GM19452 (cell line): ENCODE measurements around the gene KRT73.

Experiments used
- ATAC-seq: cut with Tn5 transposase; IDR thresholded peaks from one replicate; pipeline ENCODE4 v1.9.1; 2021; ENCODE audit not compliant: unreplicated experiment

KRT73 gene

GRCh38 chr12:52618216-52618615, at the start of gene KRT73:
Gene KRT73 (minus strand): TSS chr12:52618559. CDS start chr12:52618524, 35 bp downstream.
- no peak for ATAC-seq

GRCh38 chr12:52667931-52668330, 49.6 kb upstream of the KRT73 start:
- no peak for ATAC-seq

DNA sequence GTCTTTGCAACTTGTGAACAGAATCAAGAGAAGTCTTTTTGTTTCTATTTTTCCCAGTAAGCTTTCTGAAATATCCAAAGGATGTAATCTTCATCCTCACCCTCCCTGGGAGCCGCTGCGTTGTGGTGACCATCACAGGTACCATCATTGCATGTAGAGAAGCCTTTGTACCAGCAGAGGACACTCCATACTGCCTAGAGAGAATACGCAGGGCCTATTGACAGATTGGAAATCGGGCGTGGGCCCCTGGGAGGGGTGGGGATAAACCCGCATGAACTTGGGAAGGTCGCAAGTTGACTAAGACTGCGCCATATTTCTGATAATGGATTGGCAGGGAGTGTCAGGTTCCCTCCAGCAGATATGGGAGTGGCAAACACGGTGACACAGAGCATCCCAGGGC, 49.1 kb upstream of the KRT73 start:
- no peak for ATAC-seq

GRCh38 chr12:52666471-52666870, 48.1 kb upstream of the KRT73 start:
- ATAC-seq, result no peak

- ATAC-seq, result no peak
Observed at GRCh38 chr12:52663420-52663819, 45.1 kb upstream of the KRT73 start.

DNA sequence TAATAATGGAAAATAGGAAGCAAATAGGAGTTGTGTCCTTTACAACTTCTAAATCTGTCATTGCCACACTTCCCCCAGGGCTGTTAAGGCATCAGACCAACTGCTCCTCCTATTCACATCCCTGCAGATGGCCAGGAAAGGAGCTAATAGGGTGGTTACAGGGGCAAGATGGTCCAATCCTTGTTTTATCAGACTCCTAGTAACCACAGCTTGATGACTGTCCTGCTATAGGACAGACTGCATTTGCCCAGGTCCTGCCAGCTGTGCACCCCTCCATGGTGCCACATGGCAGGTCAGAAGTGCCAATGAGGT, 44.5 kb upstream of the KRT73 start:
- ATAC-seq, result no peak

GRCh38 chr12:52662093-52662917, 43.9 kb upstream of the KRT73 start:
- ATAC-seq, result no peak

GRCh38 chr12:52661668-52662067, 43.3 kb upstream of the KRT73 start:
- ATAC-seq, result no peak

GRCh38 chr12:52660934-52661499, 42.7 kb upstream of the KRT73 start:
- ATAC-seq, result no peak

GRCh38 chr12:52659951-52660350, 41.6 kb upstream of the KRT73 start:
- ATAC-seq, result no peak

GRCh38 chr12:52659395-52659794, 41.0 kb upstream of the KRT73 start:
- ATAC-seq, result no peak

DNA sequence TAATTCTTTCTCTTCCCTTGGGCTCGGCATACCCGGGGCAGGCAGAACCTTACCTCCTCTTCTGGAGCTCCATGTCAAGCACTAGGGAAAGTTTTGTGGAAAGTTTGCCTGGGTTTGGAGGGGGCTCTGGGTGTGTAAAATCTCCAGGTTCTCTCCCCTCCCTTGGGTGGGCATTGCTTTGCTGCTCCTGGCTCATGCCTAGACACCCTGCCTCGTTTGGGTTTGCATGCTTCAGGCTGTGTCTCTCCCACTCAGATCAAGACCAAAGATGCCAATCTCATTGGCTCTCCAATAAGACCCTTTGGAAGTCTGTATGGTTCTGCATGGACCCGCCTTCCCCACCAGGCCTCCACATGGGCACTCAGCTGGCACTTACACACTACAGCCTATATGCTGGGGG, 39.8 kb upstream of the KRT73 start:
- no peak for ATAC-seq

DNA sequence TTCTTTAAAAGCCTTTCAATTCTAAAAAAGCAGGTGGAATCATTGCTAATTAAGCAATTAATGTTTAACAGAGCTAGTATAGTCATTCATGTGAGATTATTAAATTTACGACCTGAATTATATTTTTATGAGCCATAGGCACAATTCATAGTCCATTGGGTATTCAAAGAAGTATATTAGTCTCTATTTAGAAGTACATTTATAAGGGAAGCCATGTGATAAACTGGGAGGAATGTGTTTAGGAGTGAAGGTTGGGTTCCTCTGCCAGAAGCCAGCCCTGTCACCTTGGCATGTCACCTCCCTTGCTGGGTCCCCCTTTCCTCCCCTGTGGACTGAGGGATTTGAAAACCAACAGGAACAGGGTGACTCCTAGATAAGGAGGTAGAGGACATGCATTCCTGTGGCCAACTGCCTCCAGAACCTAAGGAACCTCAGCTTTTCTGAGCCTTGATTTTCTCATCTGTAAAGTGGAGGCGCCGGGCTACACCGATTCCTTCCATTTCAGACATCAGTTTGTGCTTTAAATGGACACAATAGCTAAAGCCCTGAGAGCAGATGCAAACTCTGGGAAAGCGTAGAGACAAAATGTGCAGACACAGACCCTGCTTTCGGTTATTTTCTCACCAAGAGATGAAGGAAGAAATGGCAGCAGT, 39.0 kb upstream of the KRT73 start:
- no peak for ATAC-seq

- no peak for ATAC-seq
Observed at GRCh38 chr12:52656616-52657015, 38.3 kb upstream of the KRT73 start.

DNA sequence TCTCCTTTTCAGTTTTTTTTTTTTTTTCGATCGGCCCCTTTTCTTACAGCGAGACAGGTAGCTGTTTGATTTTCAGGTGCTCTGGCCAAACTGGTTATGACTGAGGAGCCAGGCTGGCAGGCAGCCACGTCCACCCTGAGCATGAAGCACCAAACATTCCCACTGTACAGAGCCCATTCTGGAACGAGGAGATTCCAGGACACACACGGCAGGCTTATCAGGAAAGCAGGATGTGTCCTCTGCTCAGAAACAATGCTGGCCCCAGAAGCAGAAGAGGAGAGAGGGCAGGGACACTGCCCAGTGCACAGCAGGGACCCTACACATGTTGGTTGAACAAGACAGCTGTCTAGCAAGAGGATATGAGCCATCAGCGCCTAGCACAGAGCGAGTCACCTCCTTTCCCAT, 37.4 kb upstream of the KRT73 start:
- no peak for ATAC-seq

GRCh38 chr12:52655251-52655650, 36.9 kb upstream of the KRT73 start:
- ATAC-seq, result no peak

GRCh38 chr12:52651726-52652261, 33.4 kb upstream of the KRT73 start, which contains the start of gene KRT2:
Gene KRT2 (minus strand): TSS chr12:52652211. CDS start chr12:52652142, 69 bp downstream.
- ATAC-seq, result no peak

- no peak for ATAC-seq
Observed at GRCh38 chr12:52650520-52651081, 32.2 kb upstream of the KRT73 start.

DNA sequence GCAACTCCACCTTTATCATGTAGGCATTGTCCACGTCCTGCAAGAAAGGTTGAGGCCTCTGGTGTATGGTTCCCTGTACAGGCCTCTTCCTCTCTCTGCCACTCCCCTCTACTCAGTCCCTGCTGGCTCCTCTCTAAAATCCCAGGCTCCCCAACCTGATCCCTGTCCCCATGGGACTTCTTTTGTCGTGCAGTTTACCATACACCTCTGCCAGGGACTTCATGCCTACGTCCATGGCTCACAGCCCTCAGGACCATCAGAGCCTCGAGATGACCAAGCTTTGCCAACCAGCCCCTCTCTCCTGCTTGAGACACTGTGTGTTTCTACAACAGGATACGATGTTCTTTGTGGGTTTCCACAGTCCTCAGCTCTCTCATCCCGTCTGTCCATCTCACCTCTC, 30.7 kb upstream of the KRT73 start:
- no peak for ATAC-seq

DNA sequence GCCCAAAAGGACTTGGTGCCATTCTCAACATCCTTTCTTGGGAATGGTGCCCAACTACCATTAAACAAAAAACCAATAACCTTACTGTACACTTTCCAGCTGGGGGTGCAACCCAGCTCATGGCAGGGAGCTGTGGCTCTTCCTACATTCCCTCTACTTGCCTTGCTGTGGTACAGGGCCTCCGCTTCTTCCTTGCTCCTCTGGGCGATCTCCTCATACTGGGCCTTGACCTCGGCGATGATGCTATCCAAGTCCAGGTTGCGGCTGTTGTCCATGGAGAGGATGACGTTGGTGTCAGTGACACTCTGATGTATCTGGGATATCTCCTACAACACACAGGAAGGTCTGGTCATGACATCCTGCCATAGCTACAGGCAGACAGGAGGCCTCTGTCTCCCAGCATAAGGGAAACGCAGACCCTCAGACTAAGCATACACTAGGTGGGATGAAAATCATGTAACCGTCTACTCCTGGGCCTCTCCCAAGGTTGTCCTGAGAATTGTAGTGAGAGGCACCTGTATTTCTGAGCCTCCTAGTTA, 29.7 kb upstream of the KRT73 start:
- ATAC-seq, result no peak

DNA sequence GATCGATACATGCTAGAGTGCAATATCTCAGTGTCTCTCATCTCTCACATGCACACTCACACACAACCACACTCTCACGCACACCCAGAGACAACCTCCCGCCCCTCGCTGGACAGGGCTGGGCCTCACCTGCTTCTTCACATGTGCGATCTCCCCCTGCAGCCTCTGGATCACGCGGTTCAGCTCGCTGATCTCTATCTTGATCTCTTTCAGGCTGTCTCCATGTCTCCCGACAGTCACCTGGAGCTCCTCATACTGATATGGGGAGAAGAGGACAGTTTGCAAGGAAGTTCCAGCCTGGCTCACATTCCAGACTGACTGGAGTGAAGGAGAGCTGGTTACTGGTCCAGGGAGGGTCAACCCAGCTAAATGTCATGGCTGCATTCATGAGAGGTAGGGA, 29.2 kb upstream of the KRT73 start:
- ATAC-seq, result no peak
